Breast epithelium (tissue), 4 donors: ENCODE results near the gene EPS8. TPM values are rescaled to one million over a fixed set of nuclear protein-coding genes. Genes with fewer than 3 reads are reported as not detected.

ENCODE experiments used
- DNase-seq, 2 donors: peaks; one replicate each; pipeline ENCODE4 v3.0.0-alpha.2; 2019; ENCODE audit warnings: low spot score in 2 of 2
- H3K27ac ChIP-seq, 2 donors: fragments of 200-600 bp; sonication (generic) in 1 of 2; one replicate each; pipeline ENCODE4 v1.5.1; 2016 to 2019; ENCODE audit warnings: mild to moderate bottlenecking in 1 of 2
- H3K27me3 ChIP-seq, 2 donors: fragments of 200-600 bp; sonication (generic) in 1 of 2; one replicate each; pipeline versions ENCODE4 v1.5.1 to v1.6.0; 2017 to 2019; ENCODE audit warnings: control low read depth in 1 of 2, mild to moderate bottlenecking in 1 of 2
- H3K36me3 ChIP-seq: fragments of 200-600 bp; one replicate; pipeline ENCODE4 v1.5.1; 2019
- H3K4me1 ChIP-seq, 2 donors: fragments of 200-600 bp; sonication (generic); one replicate each; pipeline ENCODE4 v1.5.1; 2016 to 2019; ENCODE audit warnings: control low read depth in 1 of 2
- H3K4me3 ChIP-seq, 3 donors: fragments of 200-600 bp; sonication (generic); 1 replicate in 2 of 3; 2 replicates in 1 of 3; pipeline ENCODE4 v1.5.1; 2016 to 2019; ENCODE audit warnings: mild to moderate bottlenecking in 3 of 3, moderate library complexity in 2 of 3
- H3K9me3 ChIP-seq, 2 donors: fragments of 200-600 bp; sonication (generic) in 1 of 2; one replicate each; pipeline ENCODE4 v1.5.1; 2016 to 2019; ENCODE audit warnings: control low read depth in 1 of 2
- CTCF ChIP-seq, 3 donors: fragments of 450-650 bp; IDR thresholded peaks; one replicate each; pipeline ENCODE4 v1.5.1; 2016 to 2017; ENCODE audit warnings: antibody characterized with exemption in 3 of 3, mild to moderate bottlenecking in 3 of 3, moderate library complexity in 3 of 3
- POLR2A ChIP-seq: fragments of 450-650 bp; IDR thresholded peaks from one replicate; pipeline ENCODE4 v1.6.1; 2016; ENCODE audit warnings: antibody characterized with exemption, mild to moderate bottlenecking, moderate library complexity
- POLR2AphosphoS5 ChIP-seq, 3 donors: sonication (generic); formaldehyde crosslinking; IDR thresholded peaks; one replicate each; pipeline ENCODE4 v1.6.1; 2017; ENCODE audit warnings: antibody characterized with exemption in 3 of 3
- intact Hi-C: fragments of 100-400 bp; cut with DNase I; formaldehyde crosslinking; loops from one replicate; pipeline ENCODE4 v1.15.1; 2023; ENCODE audit warnings: low total_unique reads
- total RNA-seq, 3 donors: library from RNA; depleted of rRNA; stranded (reverse); fragments of >200 nt; gene quantifications; one replicate each; pipeline ENCODE4 v1.1.0, GENCODE V29; 2016

Gene EPS8
- total RNA-seq, 3 donors from 2014 or later, result 137 to 244 (median 168) TPM

DNA sequence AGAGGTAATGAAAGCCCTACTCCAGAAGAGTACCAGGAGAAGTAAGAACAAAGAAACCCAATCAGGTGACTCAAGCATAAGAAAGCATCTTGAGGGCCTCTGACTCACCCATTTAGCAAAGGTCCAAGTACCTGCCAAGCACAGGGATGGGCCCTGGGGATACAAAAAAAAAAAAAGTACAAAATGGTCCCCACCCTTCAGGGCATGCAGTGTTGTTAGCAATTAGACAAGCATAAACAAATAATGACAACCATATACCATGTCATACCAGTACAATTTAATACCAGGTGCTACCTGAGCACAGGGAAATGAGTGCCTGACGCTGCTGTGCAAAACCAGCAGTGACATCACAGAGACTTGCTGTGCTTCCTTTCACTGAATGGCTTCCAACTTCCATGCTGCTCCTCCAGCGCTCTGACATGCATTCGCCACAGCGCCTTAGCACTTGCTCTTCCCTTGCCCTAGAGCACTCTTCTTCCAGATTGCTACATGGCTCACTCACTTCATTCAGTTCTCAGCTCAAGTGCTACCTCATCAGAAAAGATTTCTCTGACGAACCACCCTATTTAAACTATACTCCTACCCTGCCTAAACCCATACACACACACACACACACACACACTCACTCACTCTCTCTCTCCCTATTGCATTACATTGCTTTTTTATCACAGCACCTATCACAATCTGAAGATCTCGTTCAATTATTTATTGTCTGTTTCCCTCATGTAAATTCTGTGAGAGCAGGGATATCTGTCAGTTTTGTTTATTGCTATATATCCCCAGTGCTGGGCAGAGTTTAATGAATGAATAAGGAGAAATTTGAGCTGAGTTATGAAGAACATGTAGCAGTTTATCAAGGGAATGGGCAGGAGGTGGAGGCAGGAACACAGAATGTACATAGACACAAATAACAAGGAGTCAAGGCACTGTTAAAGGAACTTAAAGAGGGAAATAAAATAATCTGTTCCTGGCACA lies 12.9 kb upstream of the EPS8 start:
- intact Hi-C loops, result no loop called here
- H3K4me1 ChIP-seq, result no peaks in the 10 kb centered on the region
- TF ChIP-seq POLR2A (no peak), POLR2AphosphoS5 (IDR thresholded peaks at IDR 0.05) (no peak), CTCF (IDR thresholded peaks at IDR 0.05) (no peak)

GRCh38 chr12:15800278-15800677 lies 11.1 kb upstream of the EPS8 start:
- intact Hi-C loops, result no loop called here
- Histone ChIP-seq H3K36me3 (no peaks in the 10 kb centered on the region), H3K4me3 (no peak overlapping the region), H3K9me3 (no peaks in the 10 kb centered on the region), H3K27ac (no peak overlapping the region), H3K4me1 (no peaks in the 10 kb centered on the region), H3K27me3 (no peaks in the 10 kb centered on the region)
- no peak for TF ChIP-seq POLR2A
- no peak for TF ChIP-seq POLR2AphosphoS5 (IDR thresholded peaks at IDR 0.05)
- TF ChIP-seq CTCF (IDR thresholded peaks at IDR 0.05), result no peak
- no peak for DNase-seq

More for the DNA sequence above, 12.9 kb upstream of the EPS8 start:
- Histone ChIP-seq H3K9me3 (no peaks in the 10 kb centered on the region), H3K27me3 (no peaks in the 10 kb centered on the region), H3K27ac (no peak overlapping the region), H3K36me3 (no peaks in the 10 kb centered on the region), H3K4me3 (no peak overlapping the region)
- no peak for DNase-seq

- DNase-seq, result no peak
- Histone ChIP-seq H3K4me1 (no peaks in the 10 kb centered on the region), H3K36me3 (no peaks in the 10 kb centered on the region), H3K4me3 (no peak overlapping the region), H3K27ac (no peak overlapping the region), H3K9me3 (no peaks in the 10 kb centered on the region), H3K27me3 (no peaks in the 10 kb centered on the region)
- TF ChIP-seq POLR2AphosphoS5 (IDR thresholded peaks at IDR 0.05) (no peak), CTCF (IDR thresholded peaks at IDR 0.05) (no peak), POLR2A (no peak)
- intact Hi-C loops, result loop anchor here (1.0 kb wide), 1 partner anchor 10 kb away; no protein-coding TSS in a partner anchor
Observed at GRCh38 chr12:15797818-15798217, 8.6 kb upstream of the EPS8 start.

- intact Hi-C loops, result loop anchor here (1.0 kb wide), 1 partner anchor 8 kb away; no protein-coding TSS in a partner anchor
- H3K36me3 ChIP-seq, result no peaks in the 10 kb centered on the region
- no peaks in the 10 kb centered on the region for H3K4me1 ChIP-seq
- H3K27ac ChIP-seq, result no peak overlapping the region
- no peak for DNase-seq
- TF ChIP-seq CTCF (IDR thresholded peaks at IDR 0.05), result no peak
- TF ChIP-seq POLR2A, result no peak
- no peak for TF ChIP-seq POLR2AphosphoS5 (IDR thresholded peaks at IDR 0.05)
- H3K9me3 ChIP-seq, result no peaks in the 10 kb centered on the region
- no peaks in the 10 kb centered on the region for H3K27me3 ChIP-seq
- H3K4me3 ChIP-seq, result no peak overlapping the region
Observed at GRCh38 chr12:15796493-15797141, 7.4 kb upstream of the EPS8 start.

DNA sequence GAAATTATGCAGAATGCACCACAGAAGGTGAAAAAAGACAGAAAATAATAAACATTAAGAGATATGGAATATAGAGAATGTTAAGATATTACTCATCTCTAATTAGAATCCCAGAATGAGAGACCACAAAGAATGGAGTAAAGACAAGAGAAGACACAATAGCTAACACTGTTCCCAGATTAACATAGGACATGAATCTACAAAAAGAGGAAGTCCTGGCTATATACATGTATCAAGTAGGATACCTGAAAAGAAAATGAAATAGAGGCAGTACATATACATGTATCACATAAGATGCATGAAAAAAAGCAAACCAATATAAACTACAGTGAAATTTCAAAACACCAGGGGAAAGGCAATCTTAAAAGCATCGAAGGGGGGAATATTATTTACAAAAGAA lies 5.6 kb upstream of the EPS8 start:
- Histone ChIP-seq H3K9me3 (no peaks in the 10 kb centered on the region), H3K4me1 (no peaks in the 10 kb centered on the region), H3K36me3 (no peaks in the 10 kb centered on the region), H3K4me3 (no peak overlapping the region), H3K27me3 (no peaks in the 10 kb centered on the region), H3K27ac (no peak overlapping the region)
- no peak for DNase-seq
- no peak for TF ChIP-seq POLR2A
- TF ChIP-seq CTCF (IDR thresholded peaks at IDR 0.05), result no peak
- no peak for TF ChIP-seq POLR2AphosphoS5 (IDR thresholded peaks at IDR 0.05)
- intact Hi-C loops, result no loop called here
